GM12872 (cell line): ENCODE measurements around the gene FAM20C.

Source experiments
- TF ChIP-seq, protein P1 (sequence below): IDR thresholded peaks from 3 replicates; pipeline ENCODE4 v1.5.1; 2011; ENCODE audit warnings: low read depth, mild to moderate bottlenecking, low read length, moderate library complexity; ENCODE audit not compliant: insufficient read depth

FAM20C gene

DNA sequence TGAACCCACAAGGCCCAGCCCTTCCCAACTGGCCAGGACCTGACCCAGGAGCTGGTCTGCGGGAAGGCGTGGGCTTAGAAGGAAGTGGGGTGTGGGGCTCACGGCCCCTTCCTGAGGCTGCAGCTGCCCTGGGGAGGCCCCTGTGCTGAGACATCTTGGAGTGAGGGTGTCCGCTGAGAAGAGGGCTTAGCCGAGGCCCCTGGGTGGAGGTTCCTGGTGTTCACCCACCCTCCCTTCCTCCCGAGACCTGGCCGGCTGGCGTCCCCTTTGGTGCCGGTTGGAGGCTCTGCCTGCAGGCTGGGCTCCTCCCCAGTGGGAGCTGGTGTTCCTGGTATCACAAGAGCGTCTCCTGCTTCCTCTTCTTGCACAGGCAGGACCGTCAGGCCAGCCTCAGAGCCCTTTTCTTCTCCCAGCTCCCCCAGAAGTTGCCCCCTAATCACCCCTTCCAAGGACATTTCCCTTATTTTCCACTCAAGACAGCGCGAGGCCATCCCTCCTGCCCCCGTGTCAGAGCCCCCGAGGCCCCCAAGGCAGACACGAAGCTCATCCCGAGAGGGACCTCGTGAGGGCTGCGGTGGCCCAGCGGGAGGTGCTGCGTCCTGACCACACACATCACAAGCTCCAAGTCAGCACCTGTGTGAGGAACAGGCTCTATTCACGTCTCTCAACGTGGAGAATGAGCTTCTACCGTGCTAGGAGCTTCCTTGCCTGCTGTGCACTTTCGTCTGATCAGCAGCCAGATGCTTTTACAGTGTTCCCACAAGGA is 25.1 kb upstream of the FAM20C start:
- TF ChIP-seq, protein P1, sequence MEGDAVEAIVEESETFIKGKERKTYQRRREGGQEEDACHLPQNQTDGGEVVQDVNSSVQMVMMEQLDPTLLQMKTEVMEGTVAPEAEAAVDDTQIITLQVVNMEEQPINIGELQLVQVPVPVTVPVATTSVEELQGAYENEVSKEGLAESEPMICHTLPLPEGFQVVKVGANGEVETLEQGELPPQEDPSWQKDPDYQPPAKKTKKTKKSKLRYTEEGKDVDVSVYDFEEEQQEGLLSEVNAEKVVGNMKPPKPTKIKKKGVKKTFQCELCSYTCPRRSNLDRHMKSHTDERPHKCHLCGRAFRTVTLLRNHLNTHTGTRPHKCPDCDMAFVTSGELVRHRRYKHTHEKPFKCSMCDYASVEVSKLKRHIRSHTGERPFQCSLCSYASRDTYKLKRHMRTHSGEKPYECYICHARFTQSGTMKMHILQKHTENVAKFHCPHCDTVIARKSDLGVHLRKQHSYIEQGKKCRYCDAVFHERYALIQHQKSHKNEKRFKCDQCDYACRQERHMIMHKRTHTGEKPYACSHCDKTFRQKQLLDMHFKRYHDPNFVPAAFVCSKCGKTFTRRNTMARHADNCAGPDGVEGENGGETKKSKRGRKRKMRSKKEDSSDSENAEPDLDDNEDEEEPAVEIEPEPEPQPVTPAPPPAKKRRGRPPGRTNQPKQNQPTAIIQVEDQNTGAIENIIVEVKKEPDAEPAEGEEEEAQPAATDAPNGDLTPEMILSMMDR: no peak

DNA sequence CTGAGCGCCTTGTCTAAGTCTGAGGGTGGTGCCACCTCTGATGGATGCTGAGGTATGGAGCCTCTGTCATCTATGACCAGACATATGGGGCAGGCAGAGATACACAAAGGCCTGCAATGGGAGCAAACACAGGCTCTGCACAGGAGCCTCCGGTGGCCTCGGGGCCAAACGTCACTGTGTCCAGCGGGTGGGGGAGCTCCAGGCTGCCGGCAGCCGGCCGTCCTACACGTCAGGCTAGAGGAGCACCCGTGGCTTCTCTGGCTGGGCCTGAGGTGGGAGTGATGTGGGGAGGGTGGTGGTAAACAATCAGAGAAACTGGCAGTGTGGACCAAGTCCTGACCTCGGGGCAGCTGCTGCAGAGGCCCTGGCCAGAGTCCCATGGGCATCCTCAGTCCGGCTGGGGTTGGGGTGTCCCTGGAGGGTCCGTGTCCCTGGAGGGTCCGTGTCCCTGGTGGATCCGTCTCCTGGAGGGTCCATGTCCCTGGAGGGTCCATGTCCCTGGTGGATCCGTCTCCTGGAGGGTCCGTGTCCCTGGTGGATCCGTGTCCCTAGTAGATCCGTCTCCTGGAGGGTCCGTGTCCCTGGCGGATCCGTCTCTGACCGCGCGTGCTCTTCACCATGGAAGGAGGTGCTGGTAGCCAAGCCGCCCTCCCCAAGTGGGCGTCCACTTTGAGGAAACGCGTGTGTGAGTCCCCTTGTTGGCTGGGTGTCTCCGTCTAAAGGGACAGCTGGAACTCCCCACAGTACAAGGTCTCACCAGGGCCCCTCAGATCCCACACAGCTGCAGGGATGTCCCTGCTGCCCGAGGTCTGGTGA is 24.2 kb upstream of the FAM20C start:
- TF ChIP-seq, protein P1: no peak

DNA sequence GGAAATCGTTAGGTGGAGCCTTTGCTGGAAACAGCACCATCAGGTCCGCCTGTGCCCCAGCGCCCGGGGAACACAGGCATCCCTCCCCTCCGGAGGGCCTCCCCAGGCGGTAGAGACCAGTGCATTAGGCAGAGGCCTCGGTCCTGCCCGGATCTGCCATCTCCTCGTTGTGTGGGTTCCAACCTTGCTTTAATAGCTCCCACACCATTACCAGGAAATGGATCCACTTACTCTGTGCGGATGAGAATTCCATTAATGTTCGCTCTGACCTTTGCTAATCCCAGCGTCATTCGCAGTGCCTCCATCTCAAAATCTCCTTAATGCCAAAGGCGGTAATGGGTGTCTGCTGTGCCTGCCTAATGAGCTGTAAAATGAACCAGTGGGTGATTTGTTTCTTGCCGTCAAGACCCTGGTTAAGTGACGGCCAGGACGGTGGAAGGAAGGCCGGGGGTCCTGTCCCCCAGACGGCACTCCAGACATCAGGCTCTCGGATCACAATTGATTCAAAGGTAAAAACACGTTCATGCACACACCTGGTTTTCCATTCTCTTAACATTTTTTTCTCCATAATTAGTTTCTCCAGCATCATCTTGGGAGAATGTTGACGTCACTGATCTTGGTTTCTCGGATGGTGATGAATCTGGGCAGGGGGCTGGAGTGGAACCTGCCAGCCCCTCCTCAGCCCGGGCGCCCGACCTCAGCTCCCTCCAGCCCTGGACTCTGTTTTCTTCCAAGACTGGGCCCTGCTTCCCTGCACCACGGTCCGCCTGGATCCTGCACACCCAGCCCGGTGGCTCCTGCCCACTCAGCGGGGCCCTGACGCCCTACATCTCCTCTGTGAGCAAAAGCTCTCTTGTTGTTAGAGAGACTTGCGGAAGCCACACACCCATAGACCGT is 22.8 kb upstream of the FAM20C start:
- TF ChIP-seq, protein P1: no peak

DNA sequence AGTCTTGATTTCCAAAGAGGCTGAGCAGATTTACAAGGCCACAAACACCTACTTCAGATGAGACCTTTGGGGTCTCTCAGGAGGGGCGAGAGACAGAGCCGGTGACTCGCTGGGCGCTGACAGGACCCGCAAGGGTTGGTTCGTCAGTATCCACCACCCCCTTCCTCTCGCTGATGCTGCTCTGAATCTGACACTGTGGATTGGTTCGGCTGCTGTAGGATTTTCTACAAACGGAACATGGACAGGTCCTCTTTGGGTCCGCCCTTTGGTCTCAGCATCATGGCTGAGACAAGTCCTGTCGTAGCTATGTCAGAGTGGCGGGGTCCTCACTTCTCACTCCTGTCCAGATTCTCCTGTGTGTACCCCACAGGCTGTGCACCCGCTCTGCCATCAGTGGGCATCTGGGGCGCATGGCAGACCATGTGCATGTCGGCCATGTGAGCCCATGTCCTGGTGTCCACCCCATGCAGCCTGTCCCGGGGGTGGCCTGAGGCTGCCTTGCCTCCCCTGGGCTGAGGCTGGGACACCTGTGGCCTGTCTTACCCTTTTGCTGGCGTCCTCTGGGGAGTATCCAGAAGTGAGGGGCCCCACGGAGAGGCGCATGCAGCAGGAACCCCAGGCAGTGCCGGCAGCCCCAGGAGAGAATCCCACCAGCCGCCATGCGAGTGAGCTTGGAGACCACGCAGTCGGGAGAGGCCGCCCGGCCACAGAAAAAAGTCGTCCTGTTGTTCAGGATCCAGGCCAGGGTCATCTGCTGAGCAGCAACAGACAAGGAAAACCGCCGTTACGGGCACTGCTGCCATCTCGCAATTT is 21.6 kb upstream of the FAM20C start:
- TF ChIP-seq, protein P1: no peak

DNA sequence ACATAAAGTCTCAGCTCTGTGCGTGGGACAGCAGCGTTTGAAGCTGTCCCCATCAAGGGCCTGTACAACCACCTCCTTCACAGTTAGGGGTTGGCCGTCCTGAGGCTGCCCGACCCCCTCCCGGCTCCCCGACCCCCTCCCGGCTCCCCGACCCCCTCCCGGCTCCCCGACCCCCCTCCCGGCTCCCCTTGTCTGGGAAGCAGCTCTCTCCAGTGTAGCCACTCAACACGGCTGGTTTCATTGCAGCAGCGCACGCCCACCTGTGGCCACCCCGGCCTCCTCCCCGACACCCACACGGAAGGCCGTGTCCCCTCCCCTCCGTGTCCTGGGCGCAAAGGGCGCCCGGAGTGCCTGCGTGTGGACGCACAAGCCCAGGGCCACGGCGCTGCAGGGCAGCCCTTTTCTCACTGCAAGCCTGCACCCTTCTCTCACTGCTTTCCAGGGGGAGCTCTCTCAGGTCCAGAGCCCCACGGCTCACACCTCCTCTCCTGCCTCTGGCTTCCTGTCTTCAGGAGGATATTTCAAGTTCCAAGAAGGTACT is 20.9 kb upstream of the FAM20C start:
- TF ChIP-seq, protein P1: no peak

DNA sequence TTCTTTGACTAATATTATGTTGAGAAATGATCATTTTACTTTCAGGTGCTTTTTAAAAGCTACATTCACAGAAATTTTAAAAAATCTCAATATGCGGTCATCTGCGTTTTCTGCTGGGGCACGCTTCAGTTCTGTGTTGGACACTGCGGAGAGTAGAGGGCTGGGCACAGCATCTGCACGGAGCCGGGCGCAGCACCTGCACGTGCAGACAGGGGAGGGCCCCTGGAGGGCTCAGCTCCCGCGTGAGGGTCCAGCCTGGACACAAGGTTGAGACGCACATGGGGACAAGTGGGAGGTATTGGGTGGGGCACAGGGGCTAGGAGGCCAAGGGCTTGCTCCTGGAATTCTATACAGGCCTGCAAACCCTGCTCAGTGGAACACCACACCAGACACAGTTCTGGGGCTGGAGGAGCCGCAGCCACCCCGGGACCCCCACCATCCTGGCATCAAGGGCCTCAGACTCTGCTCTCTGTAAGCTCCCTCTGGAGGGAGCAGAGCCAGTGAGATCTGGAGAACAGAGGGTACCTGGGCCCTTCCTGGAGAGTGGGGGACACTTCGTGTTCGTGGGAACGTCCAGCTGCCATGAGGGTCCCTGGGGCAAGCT is 20.4 kb upstream of the FAM20C start:
- TF ChIP-seq, protein P1: no peak
